ENCODE data around the gene WDR91.
"Not testable (repeated sequence)": the region's sequence is repeated elsewhere in the genome, so short reads cannot be mapped to it uniquely, and the experiment has no call there.

Gene WDR91

GRCh38 chr7:135211179-135211945 is at the start of gene WDR91:
TSS of gene WDR91 (minus strand) at chr7:135211526. CDS start at chr7:135211502, 24 bp downstream.
- DNase-seq = peak; percentile 97 to 98

- DNase-seq = no peak
Measured at GRCh38 chr7:135260470-135260869, 49.1 kb upstream of the WDR91 start.

- DNase-seq = no peak
Measured at GRCh38 chr7:135259702-135260101, 48.4 kb upstream of the WDR91 start.

GRCh38 chr7:135258585-135258984 is 47.3 kb upstream of the WDR91 start:
- DNase-seq = no peak

GRCh38 chr7:135257790-135258189 is 46.5 kb upstream of the WDR91 start:
- DNase-seq = no peak

GRCh38 chr7:135253851-135254771 is 42.8 kb upstream of the WDR91 start:
- no peak for DNase-seq

- DNase-seq = peak in 1 of 2 donors; percentile 7
Measured at GRCh38 chr7:135251496-135252391, 40.4 kb upstream of the WDR91 start.

- no peak for DNase-seq
Measured at GRCh38 chr7:135248546-135248945, 37.2 kb upstream of the WDR91 start.

GRCh38 chr7:135247746-135248471 is 36.6 kb upstream of the WDR91 start:
- DNase-seq = no peak

GRCh38 chr7:135246191-135246825 is 35.0 kb upstream of the WDR91 start:
- DNase-seq = no peak

- DNase-seq = no peak
Measured at GRCh38 chr7:135245226-135246190, 34.2 kb upstream of the WDR91 start.

GRCh38 chr7:135242096-135242684 is 30.9 kb upstream of the WDR91 start:
- no peak for DNase-seq

- DNase-seq = no peak
Measured at GRCh38 chr7:135240441-135240840, 29.1 kb upstream of the WDR91 start.

- no peak for DNase-seq
Measured at GRCh38 chr7:135239263-135239662, 27.9 kb upstream of the WDR91 start.

GRCh38 chr7:135238112-135238744 is 26.9 kb upstream of the WDR91 start:
- DNase-seq = peak in 1 of 2 donors; percentile 14

- no peak for DNase-seq
Measured at GRCh38 chr7:135236727-135237126, 25.4 kb upstream of the WDR91 start.

- DNase-seq = no peak
Measured at GRCh38 chr7:135235841-135236240, 24.5 kb upstream of the WDR91 start.

GRCh38 chr7:135234727-135235126 is 23.4 kb upstream of the WDR91 start:
- no peak for DNase-seq

- DNase-seq = not testable (repeated sequence)
Measured at GRCh38 chr7:135234095-135234494, 22.8 kb upstream of the WDR91 start.
